Airway epithelial cell (primary cell): ENCODE measurements around the gene PEX7. TPM values are rescaled to one million over a fixed set of nuclear protein-coding genes. Genes with fewer than 3 reads are reported as not detected.

Experiments used
- total RNA-seq: library from RNA; depleted of rRNA; stranded (reverse); fragments of >200 nt; gene quantifications from 2 replicates; pipeline ENCODE4 v1.2.3, GENCODE V29; 2015

The PEX7 gene, protein sequence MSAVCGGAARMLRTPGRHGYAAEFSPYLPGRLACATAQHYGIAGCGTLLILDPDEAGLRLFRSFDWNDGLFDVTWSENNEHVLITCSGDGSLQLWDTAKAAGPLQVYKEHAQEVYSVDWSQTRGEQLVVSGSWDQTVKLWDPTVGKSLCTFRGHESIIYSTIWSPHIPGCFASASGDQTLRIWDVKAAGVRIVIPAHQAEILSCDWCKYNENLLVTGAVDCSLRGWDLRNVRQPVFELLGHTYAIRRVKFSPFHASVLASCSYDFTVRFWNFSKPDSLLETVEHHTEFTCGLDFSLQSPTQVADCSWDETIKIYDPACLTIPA
- 11.5 and 16.4 TPM in 2 replicates for total RNA-seq

DNA sequence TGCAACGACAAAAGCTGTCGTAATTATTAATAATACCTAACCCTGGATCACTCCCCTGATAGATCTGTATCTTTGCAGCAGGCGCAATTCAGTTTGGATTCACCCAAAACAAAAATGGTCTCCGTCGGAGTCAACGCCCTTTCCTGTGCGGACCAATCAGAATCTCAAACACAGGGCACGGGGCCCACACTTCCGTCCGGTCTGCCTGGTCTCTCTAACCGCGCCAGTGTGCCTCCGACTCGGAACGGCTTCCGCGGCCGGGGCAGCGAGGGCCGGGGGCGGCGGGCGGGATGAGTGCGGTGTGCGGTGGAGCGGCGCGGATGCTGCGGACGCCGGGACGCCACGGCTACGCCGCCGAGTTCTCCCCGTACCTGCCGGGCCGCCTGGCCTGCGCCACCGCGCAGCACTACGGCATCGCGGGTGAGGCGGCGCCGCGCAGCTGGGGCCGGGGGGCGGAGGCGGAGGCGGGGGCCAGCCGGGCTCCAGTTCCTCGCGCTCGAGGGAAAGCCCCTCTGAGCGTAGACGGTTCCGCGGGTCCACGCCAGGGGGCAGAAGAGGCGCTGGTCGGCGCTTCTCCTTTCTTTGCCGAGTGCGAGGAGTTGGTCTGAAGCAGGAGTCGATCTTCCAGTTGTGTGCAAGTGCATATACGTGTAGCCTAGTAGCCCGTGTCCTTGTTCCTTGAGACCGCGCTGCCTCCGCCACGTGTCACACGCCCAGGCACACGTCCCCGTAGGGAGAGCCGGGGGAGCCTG is at the start of gene PEX7:
Gene PEX7 (plus strand): TSS at position 217 of the 752 bp plus-strand sequence. CDS start 74 bp downstream, at position 291.

GRCh38 chr6:136792410-136793262 is 29.8 kb upstream of the PEX7 start, which contains the start of gene MAP3K5:
Gene MAP3K5, minus strand, starts transcription at chr6:136792477. Its CDS starts 320 bp downstream, at chr6:136792157.

GRCh38 chr6:136921936-136922684 is 99.7 kb downstream of the PEX7 start, which contains the start of gene SLC35D3:
Gene SLC35D3, plus strand, starts transcription at chr6:136922301. Its CDS starts 128 bp downstream, at chr6:136922429.

Other genes starting within 250 kb of the PEX7 start
- gene MAP3K5, start 30.1 kb upstream of the PEX7 start, total RNA-seq, result 8.8 and 8.9 TPM in 2 replicates
- gene SLC35D3, start 99.7 kb downstream of the PEX7 start, total RNA-seq, result not detected in 2 replicates
- 3.7 and 3.8 TPM in 2 replicates for gene IL20RA, start 222.4 kb downstream of the PEX7 start, total RNA-seq